ENCODE measurements around the gene ZNRF1.

The ZNRF1 gene

GRCh38 chr16:75106351-75107274 lies 107.8 kb downstream of the ZNRF1 start:
- no peak for TF ChIP-seq CEBPB (IDR thresholded peaks at IDR 0.05)
- TF ChIP-seq REST (IDR thresholded peaks at IDR 0.05; ENCODE audit: low read depth): peak; percentile 39; the same call in 1 of the 2 replicates

- TF ChIP-seq FOXM1 (IDR thresholded peaks at IDR 0.05; ENCODE audit: borderline replicate concordance, low read depth) (no peak), USF1 (IDR thresholded peaks at IDR 0.05) (no peak), TCF12 (IDR thresholded peaks at IDR 0.05; ENCODE audit: low read depth) (no peak), YY1 (IDR thresholded peaks at IDR 0.05; ENCODE audit: low read depth) (no peak), NFIC (IDR thresholded peaks at IDR 0.05) (no peak), ZBTB7A (IDR thresholded peaks at IDR 0.05; ENCODE audit: low read depth) (no peak), EGR1 (IDR thresholded peaks at IDR 0.05) (no peak), REST (IDR thresholded peaks at IDR 0.05; ENCODE audit: low read depth) (no peak), TEAD4 (IDR thresholded peaks at IDR 0.05) (no peak), EP300 (IDR thresholded peaks at IDR 0.05; ENCODE audit: borderline replicate concordance) (no peak)
Observed at GRCh38 chr16:75107505-75107904, 108.7 kb downstream of the ZNRF1 start.

- TF ChIP-seq EP300 (IDR thresholded peaks at IDR 0.05; ENCODE audit: borderline replicate concordance) (peak; percentile 98), TEAD4 (IDR thresholded peaks at IDR 0.05) (peak; percentile 89), USF1 (IDR thresholded peaks at IDR 0.05) (0 out of 2 replicates have a peak, but pooled peaks have one; percentile 42), ZBTB7A (IDR thresholded peaks at IDR 0.05; ENCODE audit: low read depth) (peak; percentile 1; the same call in 1 of the 2 replicates), NFIC (IDR thresholded peaks at IDR 0.05) (peak; percentile 100), TCF12 (IDR thresholded peaks at IDR 0.05; ENCODE audit: low read depth) (peak; percentile 98), FOXM1 (IDR thresholded peaks at IDR 0.05; ENCODE audit: borderline replicate concordance, low read depth) (peak; percentile 91), RAD21 (IDR thresholded peaks at IDR 0.05; ENCODE audit: low read depth) (0 out of 2 replicates have a peak, but pooled peaks have one; percentile 38), CEBPB (IDR thresholded peaks at IDR 0.05) (0 out of 2 replicates have a peak, but pooled peaks have one; percentile 20), TAF1 (IDR thresholded peaks at IDR 0.05; ENCODE audit: low read depth) (no peak; the same call in 1 of the 2 replicates), EGR1 (IDR thresholded peaks at IDR 0.05) (0 out of 2 replicates have a peak, but pooled peaks have one; percentile 47), CREB1 (IDR thresholded peaks at IDR 0.05; ENCODE audit: low read depth) (no peak), YY1 (IDR thresholded peaks at IDR 0.05; ENCODE audit: low read depth) (no peak), REST (IDR thresholded peaks at IDR 0.05; ENCODE audit: low read depth) (no peak)
- TF ChIP-seq, protein P1, sequence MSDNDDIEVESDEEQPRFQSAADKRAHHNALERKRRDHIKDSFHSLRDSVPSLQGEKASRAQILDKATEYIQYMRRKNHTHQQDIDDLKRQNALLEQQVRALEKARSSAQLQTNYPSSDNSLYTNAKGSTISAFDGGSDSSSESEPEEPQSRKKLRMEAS (IDR thresholded peaks at IDR 0.05): peak; percentile 87
Observed at GRCh38 chr16:75108792-75109731, 110.2 kb downstream of the ZNRF1 start.

Measured in Ishikawa (cell line).